GM19438 (cell line): ENCODE results near the gene AQP10.
"Not testable (repeated sequence)": the region's sequence is repeated elsewhere in the genome, so short reads cannot be mapped to it uniquely, and the experiment has no call there.

ENCODE experiments used
- ATAC-seq: cut with Tn5 transposase; IDR thresholded peaks from one replicate; pipeline ENCODE4 v1.9.1; 2021; ENCODE audit warnings: low read depth; ENCODE audit not compliant: unreplicated experiment

Gene AQP10

GRCh38 chr1:154323493-154323892 is 2.6 kb downstream of the AQP10 start:
- no peak for ATAC-seq

GRCh38 chr1:154324241-154324640 is 3.3 kb downstream of the AQP10 start:
- no peak for ATAC-seq

- ATAC-seq = peak; percentile 41
These were observed 4.0 kb downstream of the AQP10 start, which contains the start of gene ATP8B2 for GRCh38 chr1:154324669-154325582. Gene ATP8B2, plus strand, starts transcription at chr1:154325525. Its CDS starts 2,617 bp downstream, at chr1:154328142.

GRCh38 chr1:154325583-154326545 is 5.0 kb downstream of the AQP10 start:
- no peak for ATAC-seq

GRCh38 chr1:154326546-154327465 is 5.9 kb downstream of the AQP10 start:
- ATAC-seq = no peak

- no peak for ATAC-seq
These were observed 6.8 kb downstream of the AQP10 start for GRCh38 chr1:154327466-154328317.

- no peak for ATAC-seq
These were observed 7.6 kb downstream of the AQP10 start for GRCh38 chr1:154328318-154329151.

GRCh38 chr1:154329152-154329521 is 8.2 kb downstream of the AQP10 start:
- ATAC-seq = no peak

- ATAC-seq = no peak
These were observed 8.7 kb downstream of the AQP10 start for GRCh38 chr1:154329551-154330131.

- ATAC-seq = no peak
These were observed 9.8 kb downstream of the AQP10 start for GRCh38 chr1:154330669-154331068.

GRCh38 chr1:154334079-154335024 is 13.5 kb downstream of the AQP10 start:
- no peak for ATAC-seq

GRCh38 chr1:154335025-154335714 is 14.3 kb downstream of the AQP10 start:
- no peak for ATAC-seq

- ATAC-seq = no peak
These were observed 16.5 kb downstream of the AQP10 start for GRCh38 chr1:154337253-154337894.

GRCh38 chr1:154338875-154339274 is 18.0 kb downstream of the AQP10 start:
- no peak for ATAC-seq

- not testable (repeated sequence) for ATAC-seq
These were observed 20.5 kb downstream of the AQP10 start for GRCh38 chr1:154341366-154341765.

- ATAC-seq = no peak
These were observed 21.2 kb downstream of the AQP10 start for GRCh38 chr1:154342132-154342531.
